CD4-positive, alpha-beta T cell treated with Interleukin-10 for 1 hour (primary cell): ENCODE data around the gene DNAH9.

ENCODE experiments used
- DNase-seq: peaks from one replicate; pipeline ENCODE4 v3.0.0-alpha.2; 2020

DNAH9 gene

DNA sequence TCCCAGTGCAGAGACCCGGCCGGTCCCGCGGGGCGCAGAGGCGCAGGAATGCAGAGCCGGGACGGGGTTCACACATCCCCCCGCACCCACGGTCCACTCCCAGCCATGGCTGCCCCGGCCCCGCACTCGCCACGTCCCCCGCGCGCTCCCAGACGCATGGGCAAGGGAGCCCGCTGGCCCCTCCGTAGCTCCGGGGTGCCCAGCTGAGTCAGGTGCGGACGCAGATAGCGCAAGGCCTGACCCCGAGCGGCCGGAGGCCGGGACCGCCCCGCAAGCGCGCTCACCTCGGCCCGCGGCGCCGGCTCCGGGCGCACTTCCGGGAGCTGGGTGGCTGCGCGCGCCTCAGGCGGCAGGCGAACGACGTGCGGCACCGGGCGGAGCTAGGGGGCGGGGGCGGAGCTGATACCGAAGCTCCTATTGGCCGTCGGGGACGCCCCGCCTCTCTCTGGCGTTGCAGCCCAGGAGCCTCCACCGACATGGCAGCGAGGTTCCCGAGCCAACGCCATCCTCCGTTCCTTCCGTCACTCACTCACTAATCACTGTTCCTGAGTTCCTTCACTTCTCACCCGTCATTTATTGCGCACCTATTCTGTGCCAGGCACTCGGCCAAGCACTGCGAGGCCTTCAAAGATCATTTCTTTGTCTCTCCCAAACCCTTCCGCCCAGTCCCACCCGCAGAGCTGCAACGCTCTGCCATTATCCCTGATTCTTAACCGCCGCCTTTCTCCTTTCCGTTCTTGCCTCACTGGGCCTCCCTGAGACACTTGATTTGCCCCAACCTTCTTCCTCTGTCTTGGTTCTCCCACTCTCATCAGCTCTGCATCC lies 399.1 kb downstream of the DNAH9 start, which contains the start of gene ZNF18:
ZNF18 (minus strand) TSS at position 329 of the 825 bp plus-strand sequence. CDS start 4,646 bp downstream, outside the sequence.
- peak; percentile 95 for DNase-seq

DNA sequence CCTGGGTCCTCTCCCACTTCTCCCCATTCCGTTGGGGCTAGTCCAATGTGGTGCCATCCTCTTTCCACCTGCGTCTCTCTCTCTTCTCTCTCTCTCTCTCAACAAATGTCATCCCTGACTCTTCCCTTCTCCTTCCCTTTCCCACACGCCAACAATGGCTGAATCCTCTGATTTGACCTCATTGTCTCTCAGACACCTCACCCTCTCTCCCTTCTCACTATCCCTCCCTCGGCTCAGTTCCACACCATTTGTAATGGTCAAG lies 399.6 kb downstream of the DNAH9 start:
- no peak for DNase-seq

DNA sequence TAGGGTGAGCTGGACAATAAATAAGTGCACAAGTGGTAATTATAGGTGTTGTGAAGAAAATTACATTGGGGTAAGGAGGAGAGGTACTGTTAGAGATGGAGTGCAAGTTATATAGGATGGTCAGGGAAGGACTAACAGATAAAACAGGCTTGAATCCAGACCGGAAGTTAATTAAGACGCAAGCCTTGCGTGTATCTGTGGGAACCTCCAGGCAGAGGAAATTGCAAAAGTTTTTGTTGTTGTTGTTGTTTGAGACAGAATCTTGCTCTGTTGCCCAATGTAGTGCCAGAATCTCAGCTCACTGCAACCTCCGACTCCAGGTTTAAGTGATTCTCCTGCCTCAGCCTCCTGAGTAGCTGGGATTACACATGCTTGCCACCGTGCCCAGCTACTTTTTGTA lies 401.4 kb downstream of the DNAH9 start:
- DNase-seq: no peak

DNA sequence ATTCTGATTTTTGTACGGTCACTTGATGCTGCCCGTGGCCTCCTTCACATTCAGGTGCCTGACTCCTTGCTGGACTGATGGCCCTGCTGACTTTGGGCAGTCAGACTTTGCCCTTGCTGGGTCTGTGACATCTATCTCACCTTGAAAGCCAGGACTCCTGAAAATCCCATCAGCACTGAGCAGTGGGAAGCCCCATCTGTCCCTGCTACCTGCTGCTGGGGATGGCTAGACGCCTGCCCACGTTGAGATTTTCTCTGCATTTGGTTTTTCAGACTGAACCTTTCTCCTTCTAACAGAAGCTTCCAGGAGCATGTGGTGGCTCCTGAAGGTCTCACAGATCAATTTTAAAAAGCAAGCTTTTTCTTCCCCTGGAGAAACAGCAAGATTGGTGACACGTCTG lies 409.2 kb downstream of the DNAH9 start:
- DNase-seq: no peak
